DOHH2 (cell line): ENCODE measurements around the gene HDAC8.

ENCODE experiments used
- EZH2phosphoT487 ChIP-seq: fragments of 200-600 bp; sonication (generic); IDR thresholded peaks from 2 replicates; pipeline ENCODE4 v1.6.1; 2017; ENCODE audit warnings: borderline replicate concordance, mild to moderate bottlenecking, antibody characterized with exemption, low read length, moderate library complexity, mixed read lengths
- TF ChIP-seq, protein P1 (sequence below): fragments of 200-600 bp; sonication (generic); IDR thresholded peaks from one replicate; pipeline ENCODE4 v1.5.1; 2014; ENCODE audit warnings: antibody characterized with exemption, mild to moderate bottlenecking, low read depth, low read length; ENCODE audit not compliant: poor library complexity, severe bottlenecking

DNA sequence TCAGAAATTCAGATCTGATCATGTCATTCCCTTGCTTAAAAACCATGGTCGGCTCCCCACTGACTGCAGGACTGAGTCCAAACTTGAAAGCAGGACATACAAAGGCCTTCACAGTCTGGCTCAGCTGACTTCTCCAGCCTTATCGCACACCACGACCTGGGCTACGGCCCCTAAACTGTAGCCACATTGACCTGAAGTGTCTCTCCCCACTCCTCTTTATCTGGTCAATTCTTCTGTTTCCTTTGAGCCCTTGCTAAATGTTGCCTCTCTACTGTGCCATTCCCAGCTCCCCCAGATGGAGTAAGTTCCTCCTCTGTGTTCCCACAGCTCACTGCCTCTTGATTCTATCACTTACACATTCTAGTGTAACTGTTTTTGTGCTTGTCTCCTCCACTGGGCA lies 206.5 kb downstream of the HDAC8 start:
- TF ChIP-seq, protein P1, sequence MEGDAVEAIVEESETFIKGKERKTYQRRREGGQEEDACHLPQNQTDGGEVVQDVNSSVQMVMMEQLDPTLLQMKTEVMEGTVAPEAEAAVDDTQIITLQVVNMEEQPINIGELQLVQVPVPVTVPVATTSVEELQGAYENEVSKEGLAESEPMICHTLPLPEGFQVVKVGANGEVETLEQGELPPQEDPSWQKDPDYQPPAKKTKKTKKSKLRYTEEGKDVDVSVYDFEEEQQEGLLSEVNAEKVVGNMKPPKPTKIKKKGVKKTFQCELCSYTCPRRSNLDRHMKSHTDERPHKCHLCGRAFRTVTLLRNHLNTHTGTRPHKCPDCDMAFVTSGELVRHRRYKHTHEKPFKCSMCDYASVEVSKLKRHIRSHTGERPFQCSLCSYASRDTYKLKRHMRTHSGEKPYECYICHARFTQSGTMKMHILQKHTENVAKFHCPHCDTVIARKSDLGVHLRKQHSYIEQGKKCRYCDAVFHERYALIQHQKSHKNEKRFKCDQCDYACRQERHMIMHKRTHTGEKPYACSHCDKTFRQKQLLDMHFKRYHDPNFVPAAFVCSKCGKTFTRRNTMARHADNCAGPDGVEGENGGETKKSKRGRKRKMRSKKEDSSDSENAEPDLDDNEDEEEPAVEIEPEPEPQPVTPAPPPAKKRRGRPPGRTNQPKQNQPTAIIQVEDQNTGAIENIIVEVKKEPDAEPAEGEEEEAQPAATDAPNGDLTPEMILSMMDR, result no peak
- no peak for TF ChIP-seq EZH2phosphoT487
